Naive thymus-derived CD4-positive, alpha-beta T cell (primary cell): ENCODE measurements around the gene TANC2. TPM values are rescaled to one million over a fixed set of nuclear protein-coding genes. Genes with fewer than 3 reads are reported as not detected.

Experiments
- ATAC-seq: fragments of 150-1000 bp; cut with Tn5 transposase; 2 replicates; pipeline ENCODE4 v1.10.0; 2021; ENCODE audit warnings: mild to moderate bottlenecking, moderate library complexity
- CTCF ChIA-PET: fragments of 350-600 bp; sonication (Branson Sonifier 250); formaldehyde crosslinking; loops from one replicate; lab custom pipeline; 2021; ENCODE audit warnings: antibody characterized with exemption; lab: Charles Lee
- POLR2A ChIA-PET: fragments of 350-600 bp; sonication (Branson Sonifier 250); formaldehyde crosslinking; loops from one replicate; lab custom pipeline; 2021; ENCODE audit warnings: antibody characterized with exemption, inconsistent platforms; lab: Charles Lee
- DNase-seq, 9 donors: peaks; one replicate each; pipeline versions ENCODE4 v3.0.0 to v3.0.0-alpha.2; 2020 to 2022; ENCODE audit warnings: mixed read lengths in 1 of 9
- H3K27ac ChIP-seq: one replicate; pipeline ENCODE4 v1.7.0; 2013; ENCODE audit warnings: mild to moderate bottlenecking, low read depth, low read length, moderate library complexity
- H3K27me3 ChIP-seq, 2 donors: one replicate each; pipeline ENCODE4 v1.7.0; 2013; ENCODE audit warnings: low read length in 2 of 2, mild to moderate bottlenecking in 2 of 2, moderate library complexity in 2 of 2; ENCODE audit not compliant: control insufficient read depth in 2 of 2, insufficient read depth in 2 of 2
- H3K36me3 ChIP-seq, 3 experiments: 1 replicate in 2 of 3; 2 replicates in 1 of 3; pipeline ENCODE4 v1.7.0; 2013; ENCODE audit warnings: low read length in 3 of 3, mild to moderate bottlenecking in 3 of 3, moderate library complexity in 1 of 3; ENCODE audit not compliant: insufficient read depth in 3 of 3, control insufficient read depth in 2 of 3
- H3K4me1 ChIP-seq, 2 donors: one replicate each; pipeline ENCODE4 v1.7.0; 2013; ENCODE audit warnings: low read length in 2 of 2, mild to moderate bottlenecking in 2 of 2, moderate library complexity in 1 of 2; ENCODE audit not compliant: control insufficient read depth in 2 of 2, insufficient read depth in 2 of 2
- H3K4me3 ChIP-seq: 2 replicates; pipeline ENCODE4 v1.7.0; 2013; ENCODE audit warnings: mild to moderate bottlenecking, low read length
- H3K9me3 ChIP-seq, 3 experiments: 1 replicate in 2 of 3; 2 replicates in 1 of 3; pipeline ENCODE4 v1.7.0; 2013; ENCODE audit warnings: low read length in 3 of 3; ENCODE audit not compliant: control insufficient read depth in 2 of 3
- H3K27ac Mint-ChIP-seq, 9 donors: one replicate each; pipeline ENCODE4 v1.8.0; 2020 to 2022; ENCODE audit warnings: mixed read lengths in 9 of 9, mild to moderate bottlenecking in 8 of 9, moderate library complexity in 5 of 9, inconsistent platforms in 2 of 9
- H3K27me3 Mint-ChIP-seq, 5 donors: one replicate each; pipeline ENCODE4 v1.8.0; 2021 to 2022; ENCODE audit warnings: mixed read lengths in 5 of 5, mild to moderate bottlenecking in 1 of 5
- H3K36me3 Mint-ChIP-seq, 5 donors: one replicate each; pipeline ENCODE4 v1.8.0; 2020 to 2022; ENCODE audit warnings: mixed read lengths in 5 of 5, mild to moderate bottlenecking in 3 of 5, inconsistent platforms in 1 of 5
- H3K4me1 Mint-ChIP-seq, 7 donors: one replicate each; pipeline ENCODE4 v1.8.0; 2020 to 2022; ENCODE audit warnings: mixed read lengths in 7 of 7, mild to moderate bottlenecking in 3 of 7, inconsistent platforms in 1 of 7
- H3K4me3 Mint-ChIP-seq, 10 donors: one replicate each; pipeline ENCODE4 v1.8.0; 2020 to 2022; ENCODE audit warnings: mild to moderate bottlenecking in 10 of 10, mixed read lengths in 10 of 10, moderate library complexity in 6 of 10, inconsistent platforms in 2 of 10
- H3K9me3 Mint-ChIP-seq, 11 donors: one replicate each; pipeline ENCODE4 v1.8.0; 2020 to 2022; ENCODE audit warnings: mixed read lengths in 11 of 11, mild to moderate bottlenecking in 4 of 11, inconsistent platforms in 1 of 11, moderate library complexity in 1 of 11
- intact Hi-C, 2 donors: fragments of 100-400 bp; cut with micrococcal nuclease; formaldehyde crosslinking; loops; one replicate each; pipeline ENCODE4 v1.15.1; 2023
- polyA plus RNA-seq, 2 donors: library from polyadenylated mRNA; unstranded; fragments of 300-500 nt; fragmentation: Illumina TruSeq; gene quantifications; one replicate each; pipeline ENCODE4 v1.2.3, GENCODE V29; 2021
- total RNA-seq, 6 experiments: library from RNA in 5 of 6; stranded (reverse) in 5 of 6; gene quantifications; 1 replicate in 5 of 6; 2 replicates in 1 of 6; pipeline ENCODE4 v1.2.3 and lab custom pipeline; 2021 to 2026

TANC2 gene
- total and polyA plus RNA-seq, 7 experiments from 2014 or later = 1.8 to 36.6 (median 26.1) TPM

- Mint-ChIP-seq H3K4me3 (no peak overlapping the region), H3K4me1 (no peaks in the 10 kb centered on the region), H3K36me3 (no peaks in the 10 kb centered on the region), H3K27ac (no peak overlapping the region), H3K9me3 (no peaks in the 10 kb centered on the region), H3K27me3 (peaks cover 3 to 16% (median 6%) of the 10 kb centered on the region in 5 donors)
- ChIA-PET CTCF (no interaction called here), POLR2A (no interaction called here)
- Histone ChIP-seq H3K4me3 (no peak overlapping the region), H3K4me1 (no peaks in the 10 kb centered on the region), H3K27ac (no peak overlapping the region), H3K9me3 (no peaks in the 10 kb centered on the region), H3K36me3 (no peaks in the 10 kb centered on the region), H3K27me3 (no peaks in the 10 kb centered on the region)
- DNase-seq (no peak), ATAC-seq (no peak)
- intact Hi-C loops = no loop called here
Measured at GRCh38 chr17:62955841-62956352, 10.1 kb upstream of the TANC2 start.

- Mint-ChIP-seq H3K36me3 (no peaks in the 10 kb centered on the region), H3K4me3 (peak overlapping the region in 1 of 10 donors; percentile 53)
Measured at GRCh38 chr17:62963296-62963695, 2.7 kb upstream of the TANC2 start.

GRCh38 chr17:62964506-62964905, 1.5 kb upstream of the TANC2 start:
- ATAC-seq (no peak), DNase-seq (no peak)
- CTCF ChIA-PET = no interaction called here
- H3K4me3 Mint-ChIP-seq = peak overlapping the region in 3 of 10 donors; percentile 1 to 90 (median 61)
- H3K4me1 ChIP-seq = peaks cover 14 to 15% of the 10 kb centered on the region in 2 donors
- POLR2A ChIA-PET = interaction anchor here (1.0 to 1.6 kb wide), 2 partner anchors 69 to 586 kb away, joined by 3 to 5 read pairs; partner anchors contain the start of gene DCAF7
- no peaks in the 10 kb centered on the region for H3K36me3 Mint-ChIP-seq
- H3K9me3 Mint-ChIP-seq = peaks cover 0 to 2% (median 0%) of the 10 kb centered on the region in 11 donors
- intact Hi-C loops = loop anchor here in 1 of 2 donors (10.0 kb wide), 2 partner anchors 1100 to 1830 kb away; partner anchors contain the start of gene BRIP1
- peaks cover 0 to 4% (median 0%) of the 10 kb centered on the region in 3 experiments for H3K36me3 ChIP-seq
- no peak overlapping the region for H3K27ac ChIP-seq
- peak overlapping the region in 7 of 9 donors; percentile 39 to 99 (median 95) for H3K27ac Mint-ChIP-seq
- H3K4me3 ChIP-seq = no peak overlapping the region
- peaks cover 0 to 74% (median 3%) of the 10 kb centered on the region in 5 donors for H3K27me3 Mint-ChIP-seq
- H3K27me3 ChIP-seq = no peaks in the 10 kb centered on the region
- peaks cover 18 to 34% (median 29%) of the 10 kb centered on the region in 7 donors for H3K4me1 Mint-ChIP-seq
- H3K9me3 ChIP-seq = no peaks in the 10 kb centered on the region

More at GRCh38 chr17:62963296-62963695, 2.7 kb upstream of the TANC2 start:
- DNase-seq (no peak), ATAC-seq (no peak)
- no peak overlapping the region for H3K4me3 ChIP-seq
- H3K9me3 Mint-ChIP-seq = peaks cover 0 to 2% (median 0%) of the 10 kb centered on the region in 11 donors
- ChIA-PET CTCF (no interaction called here), POLR2A (no interaction called here)
- peaks cover 0 to 4% (median 0%) of the 10 kb centered on the region in 3 experiments for H3K36me3 ChIP-seq
- H3K27me3 ChIP-seq = no peaks in the 10 kb centered on the region
- no peaks in the 10 kb centered on the region for H3K9me3 ChIP-seq
- H3K4me1 Mint-ChIP-seq = peaks cover 11 to 29% (median 23%) of the 10 kb centered on the region in 7 donors
- peak overlapping the region in 1 of 9 donors; percentile 20 for H3K27ac Mint-ChIP-seq
- intact Hi-C loops = loop anchor here in 1 of 2 donors (10.0 kb wide), 2 partner anchors 1098 to 1828 kb away; partner anchors contain the start of gene BRIP1
- H3K27ac ChIP-seq = no peak overlapping the region
- H3K27me3 Mint-ChIP-seq = peaks cover 0 to 65% (median 6%) of the 10 kb centered on the region in 5 donors
- peaks cover 12 to 14% of the 10 kb centered on the region in 2 donors for H3K4me1 ChIP-seq

- Histone ChIP-seq H3K27ac (peak overlapping the region; percentile 73), H3K36me3 (peaks cover 0 to 4% (median 0%) of the 10 kb centered on the region in 3 experiments), H3K4me1 (peaks cover 14 to 15% of the 10 kb centered on the region in 2 donors), H3K4me3 (peak overlapping the region; percentile 68), H3K27me3 (no peaks in the 10 kb centered on the region), H3K9me3 (no peaks in the 10 kb centered on the region)
- Mint-ChIP-seq H3K9me3 (peaks cover 0 to 2% (median 0%) of the 10 kb centered on the region in 11 donors), H3K27ac (peak overlapping the region; percentile 88 to 99 (median 96)), H3K4me1 (peaks cover 18 to 34% (median 29%) of the 10 kb centered on the region in 7 donors), H3K27me3 (peaks cover 0 to 72% (median 0%) of the 10 kb centered on the region in 5 donors), H3K4me3 (peak overlapping the region; percentile 86 to 97 (median 92)), H3K36me3 (no peaks in the 10 kb centered on the region)
- POLR2A ChIA-PET = interaction anchor here (1.0 to 1.6 kb wide), 3 partner anchors 70 to 585 kb away, joined by 3 to 5 read pairs (median 4); partner anchors contain the start of gene DCAF7
- intact Hi-C loops = loop anchor here (5.0 to 10.0 kb wide), 10 partner anchors 73 to 1830 kb away; partner anchors contain the start of genes BRIP1 (in 1 of the 2), INTS2 (in 1 of the 2), MAP3K3 (in 1 of the 2) and MED13 (in 1 of the 2)
- CTCF ChIA-PET = interaction anchor here (0.6 kb wide), 2 partner anchors 200 to 329 kb away, joined by 3 to 6 read pairs; no protein-coding TSS in a partner anchor
- ATAC-seq (peak; percentile 27), DNase-seq (peak in 1 of 9 donors; percentile 59)
Measured at GRCh38 chr17:62965174-62965685, 805 bp upstream of the TANC2 start.

GRCh38 chr17:62966426-62967204, 580 bp downstream of the TANC2 start:
- ChIA-PET CTCF (interaction anchor here (0.6 kb wide), 2 partner anchors 279 to 591 kb away, joined by 3 to 4 read pairs; no protein-coding TSS in a partner anchor), POLR2A (interaction anchor here (0.7 to 1.0 kb wide), 2 partner anchors 242 to 634 kb away, joined by 3 to 4 read pairs; partner anchors contain the start of gene TACO1)
- H3K9me3 Mint-ChIP-seq = peaks cover 0 to 2% (median 0%) of the 10 kb centered on the region in 11 donors
- H3K27me3 ChIP-seq = no peaks in the 10 kb centered on the region
- no peaks in the 10 kb centered on the region for H3K36me3 Mint-ChIP-seq
- H3K27ac ChIP-seq = peak overlapping the region; percentile 78
- H3K36me3 ChIP-seq = peaks cover 0 to 4% (median 0%) of the 10 kb centered on the region in 3 experiments
- H3K9me3 ChIP-seq = no peaks in the 10 kb centered on the region
- intact Hi-C loops = loop anchor here (2.0 to 10.0 kb wide), 11 partner anchors 74 to 1832 kb away; partner anchors contain the start of genes BRIP1 (in 1 of the 2), DCAF7 (in 1 of the 2), INTS2 (in 1 of the 2) and MAP3K3 (in 1 of the 2)
- H3K4me3 Mint-ChIP-seq = peak overlapping the region; percentile 80 to 90 (median 87)
- H3K4me1 Mint-ChIP-seq = peaks cover 18 to 34% (median 29%) of the 10 kb centered on the region in 7 donors
- peak overlapping the region; percentile 67 for H3K4me3 ChIP-seq
- DNase-seq (peak in 4 of 9 donors; percentile 8 to 71 (median 58)), ATAC-seq (peak; percentile 61)
- peaks cover 14 to 15% of the 10 kb centered on the region in 2 donors for H3K4me1 ChIP-seq
- peaks cover 0 to 64% (median 0%) of the 10 kb centered on the region in 5 donors for H3K27me3 Mint-ChIP-seq
- peak overlapping the region in 8 of 9 donors; percentile 48 to 84 (median 74) for H3K27ac Mint-ChIP-seq
